ENCODE results near the gene ANTXRL.
"Not testable (repeated sequence)": the region's sequence is repeated elsewhere in the genome, so short reads cannot be mapped to it uniquely, and the experiment has no call there.

Gene ANTXRL

GRCh38 chr10:46327685-46328084, 40.9 kb downstream of the ANTXRL start:
- DNase-seq, result no peak

GRCh38 chr10:46328853-46329689, 42.3 kb downstream of the ANTXRL start:
- DNase-seq, result peak in 49 of 56 donors; percentile 18 to 93 (median 64)

- DNase-seq, result peak in 4 of 56 donors; percentile 16 to 79 (median 46)
These were observed 42.9 kb downstream of the ANTXRL start for GRCh38 chr10:46329690-46330016.

GRCh38 chr10:46330894-46331293, 44.1 kb downstream of the ANTXRL start:
- no peak for DNase-seq

- DNase-seq, result not testable (repeated sequence)
These were observed 78.7 kb downstream of the ANTXRL start for GRCh38 chr10:46365484-46365883.

GRCh38 chr10:46367209-46367608, 80.4 kb downstream of the ANTXRL start:
- DNase-seq, result not testable (repeated sequence)

GRCh38 chr10:46367666-46368240, 81.0 kb downstream of the ANTXRL start:
- DNase-seq, result not testable (repeated sequence)

- DNase-seq, result not testable (repeated sequence)
These were observed 82.2 kb downstream of the ANTXRL start for GRCh38 chr10:46368956-46369355.

- not testable (repeated sequence) for DNase-seq
These were observed 87.6 kb downstream of the ANTXRL start for GRCh38 chr10:46374410-46374809.

- DNase-seq, result not testable (repeated sequence)
These were observed 88.6 kb downstream of the ANTXRL start, which contains the start of gene ANXA8L1 for GRCh38 chr10:46375406-46375805. Gene ANXA8L1 (plus strand): TSS chr10:46375776. CDS start chr10:46375852, 76 bp downstream.

- not testable (repeated sequence) for DNase-seq
These were observed 90.2 kb downstream of the ANTXRL start for GRCh38 chr10:46377022-46377421.

GRCh38 chr10:46377651-46378050, 90.9 kb downstream of the ANTXRL start:
- DNase-seq, result not testable (repeated sequence)

- DNase-seq, result not testable (repeated sequence)
These were observed 91.3 kb downstream of the ANTXRL start for GRCh38 chr10:46378108-46378507.

- DNase-seq, result not testable (repeated sequence)
These were observed 92.5 kb downstream of the ANTXRL start for GRCh38 chr10:46379233-46379848.

All from nucleus accumbens (tissue), 56 donors.